GM21390 (cell line): ENCODE data around the gene ADAMTSL3.

Experiments
- ATAC-seq: cut with Tn5 transposase; IDR thresholded peaks from one replicate; pipeline ENCODE4 v1.9.1; 2021; ENCODE audit not compliant: unreplicated experiment

Gene ADAMTSL3

GRCh38 chr15:83654379-83655236, 685 bp downstream of the ADAMTSL3 start:
- no peak for ATAC-seq

- no peak for ATAC-seq
These were observed 1.3 kb downstream of the ADAMTSL3 start for GRCh38 chr15:83655237-83655616.

- ATAC-seq: no peak
These were observed 2.3 kb downstream of the ADAMTSL3 start for GRCh38 chr15:83656192-83656591.

- ATAC-seq: no peak
These were observed 3.1 kb downstream of the ADAMTSL3 start for GRCh38 chr15:83656943-83657528.

- ATAC-seq: no peak
These were observed 3.6 kb downstream of the ADAMTSL3 start for GRCh38 chr15:83657549-83657948.

- no peak for ATAC-seq
These were observed 4.8 kb downstream of the ADAMTSL3 start for GRCh38 chr15:83658430-83659416.

- ATAC-seq: no peak
These were observed 5.5 kb downstream of the ADAMTSL3 start for GRCh38 chr15:83659417-83659812.

DNA sequence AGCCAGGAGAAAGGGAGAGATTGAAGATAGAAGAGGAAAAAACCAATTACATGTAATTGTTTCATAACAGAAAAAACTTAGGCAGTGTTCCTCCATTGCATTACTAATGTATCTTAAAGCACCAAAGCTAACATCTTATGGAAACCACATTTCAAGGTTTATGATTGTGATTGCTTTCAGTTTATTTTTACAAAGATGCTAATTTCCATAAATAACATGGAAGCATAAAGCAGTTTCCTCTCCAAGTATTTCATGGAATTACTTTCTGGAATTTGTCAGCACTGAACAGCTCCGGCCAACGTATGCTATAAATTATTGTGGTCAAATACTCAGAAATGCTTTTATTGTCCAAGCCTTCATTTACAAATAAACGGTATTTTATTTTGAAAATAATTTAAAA, 11.6 kb downstream of the ADAMTSL3 start:
- no peak for ATAC-seq

GRCh38 chr15:83670672-83671229, 16.8 kb downstream of the ADAMTSL3 start:
- ATAC-seq: no peak

- no peak for ATAC-seq
These were observed 17.7 kb downstream of the ADAMTSL3 start for GRCh38 chr15:83671603-83672002.

- ATAC-seq: no peak
These were observed 19.5 kb downstream of the ADAMTSL3 start for GRCh38 chr15:83673385-83673784.

DNA sequence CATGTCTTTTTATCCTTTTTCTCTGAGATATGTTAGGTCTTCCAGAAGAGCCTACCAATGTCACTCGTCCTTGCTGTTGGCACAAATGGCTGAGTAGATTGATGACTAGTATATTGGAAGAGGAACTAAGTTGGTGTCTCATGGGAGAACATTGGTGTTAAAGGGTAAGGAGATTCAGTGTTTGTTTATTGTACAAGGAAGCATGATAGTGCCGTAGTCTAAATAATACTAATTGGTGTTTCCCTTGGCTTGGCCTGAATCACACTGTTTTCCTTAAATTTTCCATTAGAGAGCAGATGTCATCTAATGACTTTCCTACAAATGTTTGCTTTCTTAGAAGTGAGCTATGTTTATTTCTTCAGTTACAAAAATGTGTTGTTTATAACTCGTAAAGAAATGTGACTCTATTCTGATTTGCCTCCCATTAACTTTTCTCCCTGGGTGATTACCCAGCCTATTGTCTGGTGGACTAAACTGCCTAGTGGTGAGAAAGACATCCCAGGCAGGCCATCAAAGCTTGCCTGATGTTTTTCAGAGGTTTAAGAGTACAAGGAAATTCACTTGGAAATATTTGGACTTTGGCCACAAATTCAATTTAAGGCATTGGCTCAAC, 28.7 kb downstream of the ADAMTSL3 start:
- no peak for ATAC-seq

DNA sequence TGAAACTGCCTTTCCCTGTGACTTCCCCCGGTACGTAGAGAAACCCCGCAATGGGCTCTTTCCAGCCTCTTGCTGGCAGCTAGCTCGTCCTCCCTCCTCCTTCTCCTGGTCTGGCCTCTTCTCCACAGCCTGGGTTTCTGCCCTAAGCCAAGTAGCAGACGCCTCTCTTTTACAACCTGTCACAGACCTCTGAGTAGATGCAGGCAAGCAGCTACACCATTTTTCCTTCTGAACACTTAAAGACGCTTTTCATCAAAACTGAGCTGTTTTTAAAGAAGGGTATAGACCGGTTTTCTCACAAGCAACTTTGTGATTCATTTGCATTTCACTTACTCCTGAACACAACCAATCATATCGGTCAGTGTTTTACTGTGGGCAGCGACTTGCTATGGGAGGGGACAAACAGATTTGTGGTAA, 32.0 kb downstream of the ADAMTSL3 start:
- no peak for ATAC-seq

DNA sequence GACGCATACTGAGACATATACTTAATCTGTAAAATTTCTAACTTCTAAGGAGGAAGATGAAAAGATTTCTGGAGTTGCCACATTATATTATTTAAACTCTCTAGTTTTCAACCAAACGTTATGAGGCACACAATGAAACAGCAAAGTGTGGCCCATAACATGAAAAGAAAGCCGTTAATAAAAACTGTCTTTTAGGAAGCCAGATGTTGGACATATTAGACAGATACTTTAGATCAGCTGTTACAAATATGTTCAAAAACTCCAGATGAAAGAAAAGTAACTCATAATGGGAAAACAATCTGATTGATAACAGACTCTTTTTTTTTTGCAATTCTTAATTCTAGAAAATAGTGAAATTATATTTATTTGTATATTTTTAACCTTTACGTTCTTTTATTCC, 34.3 kb downstream of the ADAMTSL3 start:
- no peak for ATAC-seq

- ATAC-seq: no peak
These were observed 36.8 kb downstream of the ADAMTSL3 start for GRCh38 chr15:83690676-83691075.

DNA sequence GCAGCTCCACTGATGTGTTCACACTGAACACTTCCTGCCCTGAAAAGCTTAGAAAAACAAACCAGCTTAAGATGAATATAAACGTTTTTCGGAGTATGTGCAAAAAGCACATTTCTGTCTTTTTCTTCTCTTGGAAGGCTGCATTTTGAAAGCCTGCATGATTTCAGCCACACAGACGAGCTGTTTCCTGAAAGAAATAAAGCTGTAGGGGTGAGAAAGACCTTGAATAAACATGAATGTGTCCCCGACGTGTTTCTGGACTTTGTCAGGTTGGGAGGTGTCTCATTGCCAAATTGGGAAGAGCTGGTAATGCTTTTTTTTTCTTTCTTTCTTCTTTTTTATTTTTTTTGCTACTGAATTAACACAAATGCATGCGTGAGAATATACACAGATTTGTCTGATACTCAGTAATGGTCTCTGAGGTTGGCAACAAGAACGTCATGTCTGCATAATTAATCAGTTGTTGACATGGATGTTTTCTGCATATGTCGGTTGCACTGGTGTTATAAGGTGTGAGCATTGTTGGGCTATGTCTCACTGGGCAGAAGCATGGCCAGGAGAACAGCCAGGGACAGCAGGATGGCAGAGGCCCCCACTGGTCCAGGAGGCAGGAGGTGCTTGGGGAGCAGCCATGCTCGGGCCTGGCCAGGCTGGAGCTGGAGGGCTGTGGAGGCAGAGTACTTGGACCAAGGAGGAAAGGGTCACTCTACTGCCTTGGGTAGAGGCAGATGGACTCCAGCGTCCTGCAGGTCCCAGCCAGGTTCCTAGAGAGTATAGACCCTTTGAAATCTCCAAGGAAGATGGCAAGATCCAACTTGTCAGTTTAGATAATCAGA, 39.0 kb downstream of the ADAMTSL3 start:
- no peak for ATAC-seq

DNA sequence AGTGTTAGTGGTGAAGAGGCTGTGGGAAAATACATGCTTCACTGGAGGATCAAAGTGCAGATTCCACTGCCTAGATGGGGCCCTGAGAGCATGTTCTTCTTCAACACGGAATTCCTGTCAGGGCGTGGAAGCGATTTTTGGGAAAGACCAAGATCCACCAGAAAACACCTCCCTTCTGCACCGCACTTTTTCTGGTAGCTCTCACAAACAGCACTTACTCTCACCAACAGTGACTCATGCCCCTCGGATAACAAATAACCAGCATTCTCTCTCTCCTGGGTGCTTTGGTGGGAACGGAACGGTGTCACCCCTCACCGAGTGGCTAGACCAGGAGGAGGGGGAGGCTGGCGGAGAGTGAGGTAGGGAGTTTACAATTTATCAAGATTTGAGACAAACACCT, 40.1 kb downstream of the ADAMTSL3 start:
- no peak for ATAC-seq

DNA sequence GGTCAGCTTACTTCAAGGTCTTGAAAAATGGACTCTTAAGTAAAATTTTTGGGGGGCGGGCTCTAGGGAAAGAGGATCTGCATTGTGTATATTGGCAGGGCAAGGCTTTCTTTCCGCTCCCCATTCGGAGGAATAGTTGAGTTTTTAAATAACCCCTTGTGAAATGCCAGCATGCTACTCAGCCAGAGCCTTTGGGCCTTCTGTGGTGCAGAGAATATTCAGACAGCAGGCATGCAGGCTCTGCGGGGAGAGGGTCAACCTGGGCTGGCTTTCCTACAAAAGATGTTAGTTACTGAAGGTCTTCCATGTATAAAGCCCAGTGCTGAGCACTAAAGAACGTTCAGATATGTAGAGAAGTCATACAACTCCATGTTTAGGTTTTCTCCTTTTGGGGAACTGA, 40.6 kb downstream of the ADAMTSL3 start:
- ATAC-seq: no peak

DNA sequence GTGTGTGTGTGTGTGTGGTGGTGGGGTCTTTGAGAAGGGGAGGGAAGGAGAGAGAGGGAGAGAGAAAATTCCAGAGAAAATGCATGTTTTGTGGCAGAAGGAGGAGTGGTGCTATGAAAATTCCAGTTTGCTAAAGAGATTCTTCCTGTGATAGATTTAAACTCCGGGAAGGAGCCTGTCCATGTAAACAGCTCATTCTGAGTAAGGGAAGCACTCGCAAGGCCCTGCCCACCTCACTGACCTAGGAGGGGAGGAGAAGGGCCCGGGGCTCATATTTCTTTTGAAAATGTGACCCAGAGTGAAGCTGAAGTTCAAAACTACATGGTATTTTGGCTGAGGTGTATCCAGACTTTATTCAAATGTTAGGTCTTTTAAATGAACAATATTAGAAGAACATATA, 41.3 kb downstream of the ADAMTSL3 start:
- ATAC-seq: no peak

DNA sequence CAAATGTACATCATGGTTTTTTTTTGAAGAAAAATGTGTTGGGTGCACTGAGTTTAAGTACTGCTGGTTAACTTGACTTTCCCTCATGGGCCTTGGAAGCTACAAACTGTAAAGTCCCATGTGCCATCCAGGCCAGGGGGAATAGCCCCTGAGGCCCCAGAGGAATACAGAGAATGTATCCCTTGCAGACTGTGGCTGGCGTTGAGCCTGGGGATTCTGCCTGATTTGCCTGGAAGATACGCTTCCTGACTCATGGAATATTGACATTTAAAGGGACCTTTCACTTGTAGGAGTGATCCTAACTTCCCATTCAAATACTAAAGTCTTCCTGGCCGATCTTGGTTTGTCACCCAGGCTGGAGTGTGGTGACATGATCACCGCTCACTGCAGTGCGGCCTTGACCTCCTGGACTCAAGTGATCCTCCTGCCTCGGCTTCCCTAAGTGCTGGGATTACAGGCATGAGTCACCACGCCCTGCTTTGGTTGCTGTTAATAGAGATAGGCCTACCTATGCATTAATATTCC, 42.0 kb downstream of the ADAMTSL3 start:
- ATAC-seq: no peak
